ENCODE results near the gene FUT7. TPM values are rescaled to one million over a fixed set of nuclear protein-coding genes. Genes with fewer than 3 reads are reported as not detected.
"Not testable (repeated sequence)": the region's sequence is repeated elsewhere in the genome, so short reads cannot be mapped to it uniquely, and the experiment has no call there.

FUT7 gene
- polyA plus RNA-seq, 4 donors: 0.04 to 0.11 TPM; not detected in 2

GRCh38 chr9:137035507-137035834, 3.6 kb upstream of the FUT7 start:
- no peak for DNase-seq (ENCODE audit: low read depth in 4 of 4, low spot score in 3 of 4)

DNA sequence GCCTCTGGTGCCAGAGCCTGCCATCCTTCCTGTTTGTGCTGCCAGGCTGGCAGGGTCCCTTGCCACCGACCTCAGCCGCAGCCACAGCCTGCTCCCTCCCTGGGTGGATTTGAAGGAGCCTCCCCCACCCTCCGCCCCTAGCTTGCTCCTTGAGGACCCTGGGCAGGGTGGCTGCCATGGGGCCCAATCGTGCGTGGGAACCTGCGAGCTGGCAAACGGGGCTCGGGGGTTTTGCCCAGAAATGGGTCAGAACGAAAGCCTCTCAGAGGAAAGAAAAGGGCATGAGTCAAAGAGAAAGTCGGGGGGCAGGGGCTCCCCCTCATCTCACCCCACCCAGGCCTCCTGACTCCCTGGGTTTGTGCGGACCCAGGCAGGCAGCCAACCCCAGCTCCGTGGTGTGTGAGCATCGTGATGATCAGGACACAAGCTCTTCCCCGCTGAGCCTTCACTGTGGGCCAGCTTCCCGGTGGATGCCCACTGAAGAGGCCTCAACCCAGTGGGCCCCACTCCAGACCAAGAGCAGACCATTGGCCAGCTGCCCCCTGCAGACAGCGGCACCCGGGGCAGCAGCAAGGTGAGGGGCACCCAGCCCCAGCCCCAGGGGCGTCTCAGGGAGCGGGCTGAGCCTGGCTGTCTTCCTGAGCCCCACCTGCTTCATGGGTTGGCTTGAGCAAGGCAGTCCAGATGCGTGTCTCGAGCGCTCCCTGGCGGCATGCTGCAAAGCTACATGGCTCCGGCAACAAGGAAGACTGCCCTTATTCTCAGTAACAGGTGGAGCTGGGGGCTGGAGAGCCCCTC, 3.0 kb upstream of the FUT7 start:
- peak in 1 of 4 donors; percentile 74 for DNase-seq (ENCODE audit: low read depth in 4 of 4, low spot score in 3 of 4)

GRCh38 chr9:137034039-137034708, 2.3 kb upstream of the FUT7 start:
- DNase-seq (ENCODE audit: low read depth in 4 of 4, low spot score in 3 of 4): no peak

- not testable (repeated sequence) for DNase-seq (ENCODE audit: low read depth in 4 of 4, low spot score in 3 of 4)
These were observed 1.6 kb upstream of the FUT7 start for GRCh38 chr9:137033481-137033880.

- DNase-seq (ENCODE audit: low read depth in 4 of 4, low spot score in 3 of 4): no peak
These were observed 970 bp upstream of the FUT7 start for GRCh38 chr9:137032858-137033257.

- DNase-seq (ENCODE audit: low read depth in 4 of 4, low spot score in 3 of 4): no peak
These were observed 1.1 kb downstream of the FUT7 start for GRCh38 chr9:137030538-137031527.

DNA sequence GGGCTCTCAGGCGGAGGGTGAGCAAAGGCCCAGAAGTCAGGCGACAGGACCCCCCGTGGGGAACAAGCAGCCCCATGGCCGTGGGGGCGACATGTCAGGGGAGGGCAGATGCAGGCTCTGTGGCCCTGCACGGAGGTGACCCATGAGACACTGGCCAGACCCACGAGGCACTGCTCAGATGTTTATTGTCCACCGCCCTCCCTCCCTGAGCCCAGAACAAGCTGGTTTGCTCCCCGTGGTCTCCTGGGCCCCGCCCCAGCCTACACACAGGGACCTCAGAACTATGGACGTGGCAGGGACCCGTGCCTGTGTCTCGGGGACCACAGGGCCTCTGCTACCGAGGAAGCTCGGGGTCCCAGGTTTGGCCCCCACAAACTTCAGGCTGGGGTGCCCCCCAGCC, 1.9 kb downstream of the FUT7 start:
- DNase-seq (ENCODE audit: low read depth in 4 of 4, low spot score in 3 of 4): no peak

DNA sequence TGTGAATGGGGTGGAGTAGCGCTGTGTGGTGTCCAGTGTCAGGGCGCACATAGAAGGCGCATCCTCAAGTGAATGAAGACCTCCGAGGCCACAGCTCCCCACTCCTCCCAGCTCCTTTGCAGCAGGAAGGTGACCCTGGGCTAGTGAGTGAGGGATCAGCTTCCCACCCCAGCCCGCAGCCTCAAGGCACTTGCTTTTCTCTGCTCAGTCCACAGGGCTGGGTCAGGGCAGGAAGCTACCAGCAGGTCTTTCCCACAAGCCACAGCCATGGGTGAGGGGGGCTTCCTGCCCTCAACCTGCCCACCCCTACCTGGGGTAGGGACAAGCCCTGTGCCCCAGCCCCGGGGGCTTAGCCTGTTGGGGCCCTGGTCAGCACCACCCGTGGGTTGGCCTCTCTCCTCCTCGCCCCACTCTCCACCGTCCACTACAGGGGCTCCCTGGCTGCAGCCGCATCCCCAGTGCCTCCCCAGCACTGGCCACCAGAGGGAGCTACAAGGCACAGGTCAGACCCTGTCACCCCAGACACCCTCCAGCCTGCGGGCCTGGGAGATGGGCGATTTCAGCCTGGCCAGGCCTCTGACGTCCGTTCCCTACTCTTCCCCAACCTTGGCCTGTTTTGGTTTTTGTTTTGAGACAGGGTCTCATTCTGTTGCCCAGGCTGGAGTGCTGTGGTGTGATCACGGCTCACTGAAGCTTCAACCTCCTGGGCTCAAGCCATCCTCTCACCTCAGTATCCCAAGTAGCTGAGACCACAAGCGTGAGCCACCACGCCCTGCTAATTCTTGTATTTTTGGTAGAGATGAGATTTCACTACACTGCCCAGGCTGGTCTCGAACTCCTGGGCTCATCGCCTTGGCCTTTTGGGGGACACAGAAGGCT, 2.6 kb downstream of the FUT7 start:
- DNase-seq (ENCODE audit: low read depth in 4 of 4, low spot score in 3 of 4): no peak

DNA sequence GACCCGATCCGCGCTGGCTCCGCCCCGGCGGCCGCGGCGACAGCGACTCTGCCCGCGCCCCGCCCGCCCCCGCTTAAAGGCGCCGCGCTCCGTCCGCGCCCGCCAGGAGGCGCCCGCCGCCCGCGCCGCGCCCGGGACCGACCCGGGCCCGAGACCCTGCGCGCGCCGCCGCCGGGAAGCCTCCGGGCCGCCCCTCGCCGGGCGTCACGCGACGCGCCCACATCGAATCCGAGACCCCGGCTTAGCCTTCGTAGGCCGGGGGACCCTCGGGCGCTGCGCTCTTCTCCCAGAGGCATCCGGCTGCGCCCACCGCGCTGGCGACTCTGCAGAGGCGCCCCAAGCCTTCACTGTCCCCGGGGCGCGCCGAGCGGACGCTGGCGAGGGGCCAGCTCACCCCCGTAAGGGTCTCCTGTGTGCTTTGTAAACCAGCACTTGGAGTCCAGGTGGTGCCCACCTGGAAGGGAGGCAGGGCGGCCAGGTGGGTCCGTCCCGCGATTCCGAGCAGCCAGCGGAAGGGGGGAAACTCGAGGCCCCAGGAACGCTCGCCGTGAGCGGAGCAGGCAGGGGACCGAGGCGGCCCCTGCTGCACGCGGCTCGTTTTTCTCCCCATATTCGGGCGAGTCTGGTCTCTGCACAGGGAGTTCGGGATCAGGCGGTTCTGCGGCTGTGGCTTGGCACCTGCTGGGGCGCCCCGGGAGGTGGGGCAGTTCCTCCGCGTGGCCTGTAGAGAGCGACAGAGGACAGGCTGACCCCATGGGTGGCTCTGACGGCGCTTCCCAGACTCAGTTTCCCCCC, 3.4 kb downstream of the FUT7 start:
- no peak for DNase-seq (ENCODE audit: low read depth in 4 of 4, low spot score in 3 of 4)

DNA sequence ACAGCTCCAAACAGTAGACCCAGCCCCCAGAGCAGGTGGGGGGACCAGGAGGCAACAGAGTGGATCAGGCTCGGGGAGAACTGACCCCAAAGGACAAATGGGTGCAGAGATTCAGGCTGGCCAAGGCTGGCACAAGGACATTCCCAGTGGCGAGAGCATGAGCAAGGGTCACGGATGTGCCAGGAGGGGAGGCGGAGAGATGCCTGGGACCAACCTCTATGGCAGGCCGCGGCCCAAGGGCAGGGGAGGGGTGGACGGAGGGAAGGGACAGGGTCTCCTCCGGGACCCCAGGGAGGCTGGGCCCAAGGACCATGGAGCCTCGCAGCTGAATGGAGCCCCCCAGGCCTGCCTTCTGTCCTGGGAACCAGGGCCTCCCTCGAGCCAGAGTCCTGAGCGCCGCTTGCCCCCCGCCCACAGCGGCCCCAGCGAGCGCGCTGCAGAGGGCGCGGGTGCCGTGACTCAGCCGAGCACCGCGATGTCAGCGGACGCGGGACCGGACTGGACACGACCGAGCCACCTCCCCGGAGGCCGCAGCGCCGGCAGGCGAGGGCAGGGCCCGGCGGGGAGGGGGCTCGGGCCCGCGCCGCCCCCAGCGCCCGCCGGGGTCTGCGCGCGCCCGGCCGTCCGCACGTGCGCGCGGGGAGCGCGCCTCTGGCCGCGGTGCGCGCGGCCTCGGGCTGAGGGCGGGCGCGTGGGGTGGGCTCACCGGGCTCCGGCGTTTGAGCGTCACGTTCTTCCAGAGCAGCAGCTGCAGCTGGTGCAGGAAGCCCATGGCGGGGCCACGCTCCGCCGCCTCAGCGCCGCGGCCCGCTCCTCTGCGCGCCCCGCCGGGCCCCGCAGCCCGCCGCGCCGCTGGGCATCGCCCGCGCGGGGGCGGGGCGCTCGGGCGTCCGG, 4.3 kb downstream of the FUT7 start, which contains the start of gene ABCA2:
Gene ABCA2 (minus strand): TSS at position 869 of the 894 bp plus-strand sequence. CDS start 97 bp downstream, at position 772.
- no peak for DNase-seq (ENCODE audit: low read depth in 4 of 4, low spot score in 3 of 4)

DNA sequence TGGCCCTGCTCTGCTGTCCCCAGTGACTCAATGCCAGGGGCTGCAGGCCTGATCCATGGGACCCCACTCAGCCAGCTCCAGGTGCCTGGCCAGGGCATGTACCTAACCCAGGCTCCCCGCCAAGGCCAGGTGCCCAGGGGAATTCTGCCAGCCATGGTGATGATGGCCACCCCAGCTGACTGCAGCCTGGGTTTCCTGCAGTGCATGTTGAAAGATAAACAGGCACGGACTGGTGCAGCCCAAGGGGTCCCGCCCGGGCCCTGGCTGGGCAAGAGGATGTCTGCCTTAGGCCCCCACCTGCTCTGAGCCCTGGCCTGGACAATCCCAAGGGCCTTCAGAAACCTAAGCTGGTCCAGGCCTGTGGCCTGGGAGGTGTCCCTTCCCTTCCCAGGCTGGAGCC, 5.1 kb downstream of the FUT7 start:
- no peak for DNase-seq (ENCODE audit: low read depth in 4 of 4, low spot score in 3 of 4)

DNA sequence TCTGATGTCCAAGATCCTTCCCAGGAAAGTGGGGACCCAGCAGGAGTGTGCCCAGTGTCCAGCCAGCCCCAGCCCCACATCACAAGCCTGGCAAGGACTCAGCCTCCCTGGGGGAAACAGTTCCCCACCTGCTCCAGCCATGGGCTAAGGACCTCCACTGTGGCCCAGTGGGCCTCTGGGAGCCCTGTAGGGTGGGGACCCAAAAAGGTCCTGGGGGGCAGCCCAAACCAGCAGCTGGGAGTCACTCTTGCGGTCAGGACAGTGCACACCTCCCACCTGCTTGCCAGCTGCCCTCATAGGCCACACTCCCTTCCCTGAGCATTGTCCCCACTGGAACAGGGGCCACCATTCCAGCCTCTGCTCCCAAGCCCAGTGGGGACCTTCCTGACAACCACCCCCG, 5.5 kb downstream of the FUT7 start:
- no peak for DNase-seq (ENCODE audit: low read depth in 4 of 4, low spot score in 3 of 4)

- peak in 3 of 4 donors; percentile 62 to 74 (median 66) for DNase-seq (ENCODE audit: low read depth in 4 of 4, low spot score in 3 of 4)
These were observed 6.3 kb downstream of the FUT7 start for GRCh38 chr9:137025517-137025966.

GRCh38 chr9:137023583-137023991, 8.3 kb downstream of the FUT7 start:
- DNase-seq (ENCODE audit: low read depth in 4 of 4, low spot score in 3 of 4): no peak

GRCh38 chr9:137023157-137023556, 8.7 kb downstream of the FUT7 start:
- no peak for DNase-seq (ENCODE audit: low read depth in 4 of 4, low spot score in 3 of 4)

DNA sequence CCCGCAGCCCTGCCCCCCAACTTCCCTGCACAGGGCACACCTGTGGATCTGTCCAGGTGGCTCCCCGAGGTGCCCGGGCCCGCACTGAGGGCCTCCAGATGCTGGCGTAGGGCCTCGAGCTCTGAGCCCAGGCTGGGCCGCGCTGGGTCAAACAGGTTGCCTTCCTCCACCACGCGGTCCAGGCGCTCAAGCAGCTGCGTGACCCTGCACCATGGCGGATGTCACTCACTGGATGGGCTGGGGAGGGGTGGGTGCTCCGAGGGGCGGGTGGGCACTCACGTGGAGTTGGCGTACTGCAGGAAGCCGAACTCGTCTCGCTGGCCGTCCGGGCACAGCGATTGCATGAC, 9.3 kb downstream of the FUT7 start:
- no peak for DNase-seq (ENCODE audit: low read depth in 4 of 4, low spot score in 3 of 4)

DNA sequence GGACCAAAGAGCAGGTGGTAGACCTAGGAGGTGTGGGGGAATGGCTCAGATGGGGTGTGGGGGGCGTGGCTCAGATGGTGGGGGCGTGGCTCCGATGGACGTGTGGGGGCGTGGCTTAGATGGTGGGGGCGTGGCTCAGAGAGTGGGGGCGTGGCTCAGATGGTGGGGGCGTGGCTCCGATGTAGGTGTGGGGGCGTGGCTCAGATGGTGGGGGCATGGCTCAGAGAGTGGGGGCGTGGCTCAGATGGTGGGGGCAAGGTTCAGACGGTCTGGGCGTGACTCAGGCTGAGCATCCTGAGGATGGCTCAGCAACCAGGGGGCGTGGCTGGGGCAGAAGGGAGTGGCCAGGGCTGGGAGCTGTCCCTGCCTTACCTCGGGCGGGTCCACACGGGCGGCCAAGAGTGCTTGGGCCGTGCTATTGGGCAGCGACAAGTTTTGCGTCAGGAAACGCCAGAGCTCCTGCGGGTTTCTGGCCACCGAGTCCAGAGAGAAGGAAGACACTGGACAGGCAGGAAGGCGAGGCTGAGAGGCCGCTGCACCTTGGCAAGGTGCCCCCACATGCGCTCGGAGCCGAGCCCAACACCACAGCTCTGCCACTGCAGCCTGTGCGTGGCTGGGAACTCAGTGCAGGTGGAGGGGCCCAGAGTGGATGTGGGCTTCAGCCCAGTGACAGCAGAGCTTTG, 9.8 kb downstream of the FUT7 start:
- DNase-seq (ENCODE audit: low read depth in 4 of 4, low spot score in 3 of 4): no peak

- DNase-seq (ENCODE audit: low read depth in 4 of 4, low spot score in 3 of 4): no peak
These were observed 10.3 kb downstream of the FUT7 start for GRCh38 chr9:137021568-137021978.

Measured in right renal pelvis (tissue), 4 donors.